Astrocyte (in vitro differentiated cells and primary cell): ENCODE results near the gene TMEM60. TPM values are rescaled to one million over a fixed set of nuclear protein-coding genes. Genes with fewer than 3 reads are reported as not detected.
A peak's percentile ranks its signal among the peaks of the same experiment; 100 is the strongest.

ENCODE experiments used
- DNase-seq: peaks from one replicate; pipeline ENCODE4 v3.0.0-alpha.2; 2010; ENCODE audit warnings: low read depth
- FAIRE-seq: peaks from 2 replicates; lab custom pipeline; 2011; peaks lifted over from hg19 to GRCh38; lab: Jason Lieb, UNC
- H2AFZ ChIP-seq: 2 replicates; pipeline ENCODE4 v1.6.0; 2012; ENCODE audit warnings: low read depth, low read length, inconsistent platforms
- H3K27ac ChIP-seq: 2 replicates; pipeline ENCODE4 v1.5.1; 2011; ENCODE audit warnings: low read depth, low read length, inconsistent platforms
- H3K27me3 ChIP-seq: 2 replicates; pipeline ENCODE4 v1.6.0; 2011; ENCODE audit warnings: low read length, inconsistent platforms; ENCODE audit not compliant: insufficient read depth
- H3K36me3 ChIP-seq: 2 replicates; pipeline ENCODE4 v1.5.1; 2011; ENCODE audit warnings: low read length, inconsistent platforms; ENCODE audit not compliant: insufficient read depth
- H3K4me1 ChIP-seq: 2 replicates; pipeline ENCODE4 v1.5.1; 2011; ENCODE audit warnings: low read length, inconsistent platforms; ENCODE audit not compliant: insufficient read depth
- H3K4me2 ChIP-seq: 2 replicates; pipeline ENCODE4 v1.6.0; 2012; ENCODE audit warnings: low read length, inconsistent platforms
- H3K4me3 ChIP-seq: 2 replicates; pipeline ENCODE4 v1.5.1; 2011; ENCODE audit warnings: low read depth, mild to moderate bottlenecking, low read length, inconsistent platforms; ENCODE audit not compliant: insufficient read depth
- H3K79me2 ChIP-seq: 2 replicates; pipeline ENCODE4 v1.6.0; 2012; ENCODE audit warnings: mild to moderate bottlenecking, low read length, inconsistent platforms; ENCODE audit not compliant: insufficient read depth
- H3K9ac ChIP-seq: 2 replicates; pipeline ENCODE4 v1.6.0; 2012; ENCODE audit warnings: mild to moderate bottlenecking, low read length, inconsistent platforms
- H3K9me3 ChIP-seq: 2 replicates; pipeline ENCODE4 v1.5.1; 2012; ENCODE audit warnings: low read depth, mild to moderate bottlenecking, low read length, inconsistent platforms; ENCODE audit not compliant: insufficient read depth
- H4K20me1 ChIP-seq: 2 replicates; pipeline ENCODE4 v1.6.0; 2012; ENCODE audit warnings: low read length, inconsistent platforms; ENCODE audit not compliant: insufficient read depth
- H3K27ac Mint-ChIP-seq: one replicate; pipeline ENCODE4 v1.8.0; 2021; ENCODE audit warnings: mild to moderate bottlenecking, mixed read lengths; ENCODE audit not compliant: unreplicated experiment
- H3K27me3 Mint-ChIP-seq: one replicate; pipeline ENCODE4 v1.8.0; 2021; ENCODE audit warnings: low read depth, mixed read lengths; ENCODE audit not compliant: unreplicated experiment
- H3K36me3 Mint-ChIP-seq: one replicate; pipeline ENCODE4 v1.8.0; 2021; ENCODE audit warnings: low read depth, mixed read lengths; ENCODE audit not compliant: unreplicated experiment
- H3K4me1 Mint-ChIP-seq: one replicate; pipeline ENCODE4 v1.8.0; 2021; ENCODE audit warnings: low read depth, mixed read lengths; ENCODE audit not compliant: unreplicated experiment
- H3K4me3 Mint-ChIP-seq: one replicate; pipeline ENCODE4 v1.8.0; 2021; ENCODE audit warnings: mild to moderate bottlenecking, moderate library complexity, mixed read lengths; ENCODE audit not compliant: unreplicated experiment
- H3K9me3 Mint-ChIP-seq: one replicate; pipeline ENCODE4 v1.8.0; 2021; ENCODE audit warnings: mild to moderate bottlenecking, mixed read lengths; ENCODE audit not compliant: unreplicated experiment
- EZH2 ChIP-seq: IDR thresholded peaks from 2 replicates; pipeline ENCODE4 v1.6.1; 2012; ENCODE audit warnings: mild to moderate bottlenecking, low read length, inconsistent platforms; ENCODE audit not compliant: insufficient read depth
- total RNA-seq: library from RNA; stranded (reverse); gene quantifications from 2 replicates; pipeline ENCODE4 v1.2.1, GENCODE V29; 2021
- TF ChIP-seq, protein P1 (sequence below): IDR thresholded peaks from 2 replicates; pipeline ENCODE4 v1.5.1; 2011; ENCODE audit warnings: low read depth, mild to moderate bottlenecking, inconsistent platforms, low read length, moderate library complexity; ENCODE audit not compliant: insufficient read depth

The TMEM60 gene
- total RNA-seq, 1 donor from 2014 or later = 12.2 TPM

DNA sequence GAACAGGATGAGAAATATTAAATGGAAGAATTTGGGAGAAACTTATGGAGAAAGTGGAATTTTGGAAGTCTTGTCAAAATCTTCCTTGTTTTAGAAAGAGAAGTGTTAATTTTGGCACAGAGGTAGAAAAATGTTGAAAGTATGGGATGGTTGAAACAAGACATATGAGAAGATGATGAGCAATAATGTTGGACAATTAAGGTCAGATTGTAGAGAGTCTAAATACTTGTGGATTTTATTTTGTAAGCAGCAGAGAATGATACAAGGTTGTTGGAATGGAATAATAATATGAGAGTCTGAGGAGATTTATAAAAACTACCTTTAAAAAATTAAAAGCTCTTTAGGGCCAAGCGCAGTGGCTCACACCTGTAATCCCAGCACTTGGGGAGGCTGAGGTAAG is 34.9 kb upstream of the TMEM60 start:
- FAIRE-seq = peak; percentile 32
- H3K4me1 Mint-ChIP-seq = peaks cover 8% of the 10 kb centered on the region
- DNase-seq = no peak

DNA sequence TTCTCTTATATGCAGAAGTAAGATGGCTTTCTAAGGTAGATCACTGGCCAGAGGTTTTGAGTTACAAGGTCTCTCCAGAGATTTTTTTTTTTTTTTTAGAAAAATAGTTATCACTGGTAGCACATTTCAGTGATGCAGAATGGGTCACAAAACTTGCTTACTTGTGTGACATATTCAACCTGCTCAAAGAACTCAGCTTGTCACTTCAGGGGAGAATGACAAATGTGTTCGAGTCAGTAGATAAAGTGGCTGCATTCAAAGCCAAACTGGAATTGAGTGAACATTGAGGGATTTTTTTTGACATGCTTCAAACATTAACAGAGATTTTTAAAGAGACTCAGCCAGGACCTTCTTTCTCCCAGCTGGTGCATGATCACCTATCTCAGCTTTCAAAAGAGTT is 33.7 kb upstream of the TMEM60 start:
- H3K79me2 ChIP-seq = peaks cover 26% of the 10 kb centered on the region
- H3K9me3 Mint-ChIP-seq = no peaks in the 10 kb centered on the region

More for the DNA sequence above, 34.9 kb upstream of the TMEM60 start:
- Histone ChIP-seq H3K4me2 (no peak overlapping the region), H3K9me3 (no peaks in the 10 kb centered on the region), H3K9ac (no peak overlapping the region), H3K36me3 (no peaks in the 10 kb centered on the region), H3K4me1 (peaks cover 6% of the 10 kb centered on the region), H4K20me1 (peaks cover 12% of the 10 kb centered on the region), H3K27ac (no peak overlapping the region), H2AFZ (no peak overlapping the region), H3K79me2 (peaks cover 31% of the 10 kb centered on the region), H3K4me3 (no peak overlapping the region), H3K27me3 (no peaks in the 10 kb centered on the region)
- Mint-ChIP-seq H3K9me3 (no peaks in the 10 kb centered on the region), H3K27me3 (no peaks in the 10 kb centered on the region), H3K4me3 (no peak overlapping the region), H3K36me3 (no peaks in the 10 kb centered on the region), H3K27ac (no peak overlapping the region)
- no peak for TF ChIP-seq EZH2
- TF ChIP-seq, protein P1, sequence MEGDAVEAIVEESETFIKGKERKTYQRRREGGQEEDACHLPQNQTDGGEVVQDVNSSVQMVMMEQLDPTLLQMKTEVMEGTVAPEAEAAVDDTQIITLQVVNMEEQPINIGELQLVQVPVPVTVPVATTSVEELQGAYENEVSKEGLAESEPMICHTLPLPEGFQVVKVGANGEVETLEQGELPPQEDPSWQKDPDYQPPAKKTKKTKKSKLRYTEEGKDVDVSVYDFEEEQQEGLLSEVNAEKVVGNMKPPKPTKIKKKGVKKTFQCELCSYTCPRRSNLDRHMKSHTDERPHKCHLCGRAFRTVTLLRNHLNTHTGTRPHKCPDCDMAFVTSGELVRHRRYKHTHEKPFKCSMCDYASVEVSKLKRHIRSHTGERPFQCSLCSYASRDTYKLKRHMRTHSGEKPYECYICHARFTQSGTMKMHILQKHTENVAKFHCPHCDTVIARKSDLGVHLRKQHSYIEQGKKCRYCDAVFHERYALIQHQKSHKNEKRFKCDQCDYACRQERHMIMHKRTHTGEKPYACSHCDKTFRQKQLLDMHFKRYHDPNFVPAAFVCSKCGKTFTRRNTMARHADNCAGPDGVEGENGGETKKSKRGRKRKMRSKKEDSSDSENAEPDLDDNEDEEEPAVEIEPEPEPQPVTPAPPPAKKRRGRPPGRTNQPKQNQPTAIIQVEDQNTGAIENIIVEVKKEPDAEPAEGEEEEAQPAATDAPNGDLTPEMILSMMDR = no peak

DNA sequence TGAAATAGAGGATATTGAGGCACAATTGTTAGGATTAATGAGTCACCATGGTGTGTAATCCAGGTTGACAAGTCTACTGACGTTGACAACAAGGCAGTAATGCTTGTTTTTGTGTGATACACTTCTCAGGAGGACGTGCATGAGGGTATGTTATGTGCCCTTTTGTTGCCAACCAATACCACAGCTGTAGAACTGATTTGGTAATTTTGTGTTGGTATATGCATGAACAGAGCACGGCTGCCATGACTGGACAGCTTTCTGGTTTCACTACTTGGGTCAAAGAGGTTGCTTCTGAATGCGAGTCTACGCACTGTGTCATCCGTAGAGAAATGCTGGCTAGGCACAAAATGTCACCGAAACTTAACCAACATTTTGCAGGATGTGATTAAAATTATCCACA is 33.2 kb upstream of the TMEM60 start:
- no peak overlapping the region for H3K4me3 Mint-ChIP-seq
- no peak overlapping the region for H3K27ac Mint-ChIP-seq
- no peaks in the 10 kb centered on the region for H3K9me3 Mint-ChIP-seq
- Histone ChIP-seq H3K36me3 (no peaks in the 10 kb centered on the region), H4K20me1 (peaks cover 16% of the 10 kb centered on the region), H3K27me3 (no peaks in the 10 kb centered on the region), H3K9me3 (no peaks in the 10 kb centered on the region), H3K9ac (no peak overlapping the region), H3K4me2 (no peak overlapping the region), H3K4me1 (peaks cover 6% of the 10 kb centered on the region), H3K4me3 (no peak overlapping the region), H3K79me2 (peaks cover 25% of the 10 kb centered on the region), H3K27ac (no peak overlapping the region), H2AFZ (no peak overlapping the region)
- no peaks in the 10 kb centered on the region for H3K27me3 Mint-ChIP-seq
- DNase-seq (no peak), FAIRE-seq (no peak)
- H3K36me3 Mint-ChIP-seq = peaks cover under 1% of the 10 kb centered on the region
- peaks cover 8% of the 10 kb centered on the region for H3K4me1 Mint-ChIP-seq
- TF ChIP-seq, protein P1 = no peak
- TF ChIP-seq EZH2 = no peak

More for the DNA sequence above, 33.7 kb upstream of the TMEM60 start:
- Histone ChIP-seq H3K27me3 (no peaks in the 10 kb centered on the region), H3K4me2 (no peak overlapping the region), H3K4me1 (peaks cover 6% of the 10 kb centered on the region), H3K27ac (no peak overlapping the region), H2AFZ (no peak overlapping the region), H3K9ac (no peak overlapping the region), H3K9me3 (no peaks in the 10 kb centered on the region), H3K36me3 (no peaks in the 10 kb centered on the region), H3K4me3 (no peak overlapping the region), H4K20me1 (peaks cover 12% of the 10 kb centered on the region)
- no peak for DNase-seq
- Mint-ChIP-seq H3K27ac (no peak overlapping the region), H3K27me3 (no peaks in the 10 kb centered on the region), H3K4me3 (no peak overlapping the region), H3K36me3 (no peaks in the 10 kb centered on the region), H3K4me1 (peaks cover 8% of the 10 kb centered on the region)
- no peak for TF ChIP-seq EZH2
- TF ChIP-seq, protein P1 = no peak
- no peak for FAIRE-seq
